NK-92 (cell line): ENCODE measurements around the gene CD80.
"Not testable (repeated sequence)": the region's sequence is repeated elsewhere in the genome, so short reads cannot be mapped to it uniquely, and the experiment has no call there.

Experiments used
- DNase-seq: peaks from one replicate; lab custom pipeline; 2025; ENCODE audit not compliant: unreplicated experiment; lab: John Stamatoyannopoulos, UW

Gene CD80

GRCh38 chr3:119582178-119582577, 22.8 kb upstream of the CD80 start:
- DNase-seq: no peak

- DNase-seq: no peak
These were observed 20.8 kb upstream of the CD80 start for GRCh38 chr3:119580067-119580760.

- DNase-seq: no peak
These were observed 20.1 kb upstream of the CD80 start, which contains the start of gene ADPRH for GRCh38 chr3:119579366-119580066. ADPRH (plus strand) TSS chr3:119579492; CDS start chr3:119582170, 2,678 bp downstream.

GRCh38 chr3:119575507-119575906, 16.1 kb upstream of the CD80 start:
- DNase-seq: no peak

GRCh38 chr3:119571688-119572087, 12.3 kb upstream of the CD80 start:
- DNase-seq: no peak

GRCh38 chr3:119571230-119571629, 11.8 kb upstream of the CD80 start:
- no peak for DNase-seq

GRCh38 chr3:119570229-119570628, 10.8 kb upstream of the CD80 start:
- DNase-seq: no peak

GRCh38 chr3:119569156-119569555, 9.7 kb upstream of the CD80 start:
- no peak for DNase-seq

GRCh38 chr3:119563334-119563733, 3.9 kb upstream of the CD80 start:
- not testable (repeated sequence) for DNase-seq

GRCh38 chr3:119562307-119562961, 3.0 kb upstream of the CD80 start:
- no peak for DNase-seq

- DNase-seq: no peak
These were observed 746 bp upstream of the CD80 start for GRCh38 chr3:119560160-119560559.

GRCh38 chr3:119558626-119559317, 642 bp downstream of the CD80 start:
- DNase-seq: no peak

- DNase-seq: no peak
These were observed 1.5 kb downstream of the CD80 start for GRCh38 chr3:119557877-119558269.

- no peak for DNase-seq
These were observed 2.1 kb downstream of the CD80 start for GRCh38 chr3:119557192-119557876.

GRCh38 chr3:119555929-119556328, 3.5 kb downstream of the CD80 start:
- DNase-seq: no peak

- no peak for DNase-seq
These were observed 4.1 kb downstream of the CD80 start for GRCh38 chr3:119555309-119555735.

GRCh38 chr3:119553823-119554415, 5.5 kb downstream of the CD80 start:
- DNase-seq: no peak

GRCh38 chr3:119552928-119553327, 6.5 kb downstream of the CD80 start:
- DNase-seq: not testable (repeated sequence)

GRCh38 chr3:119551598-119551997, 7.8 kb downstream of the CD80 start:
- no peak for DNase-seq

- no peak for DNase-seq
These were observed 9.1 kb downstream of the CD80 start for GRCh38 chr3:119550192-119550910.
